Keratinocyte (primary cell): ENCODE results near the gene LIN7A. TPM values are rescaled to one million over a fixed set of nuclear protein-coding genes. Genes with fewer than 3 reads are reported as not detected.

Experiments used
- DNase-seq: peaks from one replicate; pipeline ENCODE4 v3.0.0-alpha.2; 2011; ENCODE audit warnings: low read depth, missing footprints, low spot score
- FAIRE-seq: peaks from 2 replicates; lab custom pipeline; 2011; peaks lifted over from hg19 to GRCh38; lab: Jason Lieb, UNC
- H2AFZ ChIP-seq: 2 replicates; pipeline ENCODE4 v1.6.0; 2012; ENCODE audit warnings: low read length, control low read depth, inconsistent platforms; ENCODE audit not compliant: control insufficient read depth
- H3K27ac ChIP-seq: 2 replicates; pipeline ENCODE4 v1.5.1; 2011; ENCODE audit warnings: low read length; ENCODE audit not compliant: control insufficient read depth, insufficient read depth
- H3K27me3 ChIP-seq: 3 replicates; pipeline ENCODE4 v1.6.0; 2011; ENCODE audit warnings: low read length; ENCODE audit not compliant: control insufficient read depth, insufficient read depth; ENCODE audit errors: extremely low read depth
- H3K36me3 ChIP-seq, 2 experiments: 2 replicates in 1 of 2; 3 replicates in 1 of 2; pipeline ENCODE4 v1.5.1; 2011; ENCODE audit warnings: low read length in 2 of 2, mild to moderate bottlenecking in 1 of 2; ENCODE audit not compliant: control insufficient read depth in 2 of 2, insufficient read depth in 2 of 2; ENCODE audit errors: extremely low read depth in 1 of 2
- H3K4me1 ChIP-seq: 3 replicates; pipeline ENCODE4 v1.5.1; 2011; ENCODE audit warnings: low read length; ENCODE audit not compliant: control insufficient read depth, insufficient read depth; ENCODE audit errors: extremely low read depth
- H3K4me2 ChIP-seq: 3 replicates; pipeline ENCODE4 v1.6.0; 2011; ENCODE audit warnings: low read depth, low read length; ENCODE audit not compliant: control insufficient read depth, insufficient read depth; ENCODE audit errors: extremely low read depth
- H3K4me3 ChIP-seq, 3 experiments: fragments of 200-600 bp in 1 of 3; sonication (generic) in 1 of 3; 2 replicates in 2 of 3; 3 replicates in 1 of 3; pipeline ENCODE4 v1.5.1; 2011 to 2016; ENCODE audit warnings: low read length in 3 of 3, mild to moderate bottlenecking in 3 of 3, control low read depth in 2 of 3, inconsistent platforms in 1 of 3, low read depth in 1 of 3, mixed read lengths in 1 of 3, mixed run types in 1 of 3, moderate library complexity in 1 of 3; ENCODE audit not compliant: control insufficient read depth in 2 of 3, insufficient read depth in 2 of 3; ENCODE audit errors: extremely low read depth in 1 of 3
- H3K79me2 ChIP-seq: 2 replicates; pipeline ENCODE4 v1.6.0; 2012; ENCODE audit warnings: low read length; ENCODE audit not compliant: control insufficient read depth, insufficient read depth
- H3K9ac ChIP-seq: 3 replicates; pipeline ENCODE4 v1.6.0; 2011; ENCODE audit warnings: low read length; ENCODE audit not compliant: control insufficient read depth, insufficient read depth; ENCODE audit errors: extremely low read depth
- H3K9me1 ChIP-seq: 3 replicates; pipeline ENCODE4 v1.6.0; 2011; ENCODE audit warnings: low read length; ENCODE audit not compliant: control insufficient read depth, insufficient read depth; ENCODE audit errors: extremely low read depth
- H3K9me3 ChIP-seq: 2 replicates; pipeline ENCODE4 v1.5.1; 2012; ENCODE audit warnings: low read depth, low read length; ENCODE audit not compliant: control insufficient read depth
- H4K20me1 ChIP-seq: 3 replicates; pipeline ENCODE4 v1.6.0; 2011; ENCODE audit warnings: low read length; ENCODE audit not compliant: control insufficient read depth, insufficient read depth; ENCODE audit errors: extremely low read depth
- EZH2 ChIP-seq: IDR thresholded peaks from one replicate; pipeline ENCODE4 v1.6.1; 2012; ENCODE audit warnings: inconsistent platforms, mild to moderate bottlenecking, low read length, moderate library complexity
- dilution Hi-C: fragments of 300-500 bp; cut with MboI; formaldehyde crosslinking; loops from one replicate; pipeline ENCODE4 v1.7.0; 2020; ENCODE audit warnings: low sequenced_read_pairs; ENCODE audit not compliant: extremely low pct_ligation_motif_present
- polyA plus RNA-seq, 5 experiments: library from polyadenylated mRNA; depleted of rRNA in 3 of 5; stranded (reverse) in 3 of 5; stranded (forward) in 1 of 5; unstranded in 1 of 5; fragments of >200 nt; gene quantifications; 1 replicate in 1 of 5; 2 replicates in 3 of 5; 3 replicates in 1 of 5; pipeline versions ENCODE4 v1.2.1 to v1.2.3, GENCODE V29; 2011 to 2012; ENCODE audit warnings: missing spikeins in 2 of 5, low read depth in 1 of 5, low replicate concordance in 1 of 5
- TF ChIP-seq, protein P1 (sequence below), 3 experiments: IDR thresholded peaks in 1 of 3; conservative IDR thresholded peaks in 1 of 3; optimal IDR thresholded peaks in 1 of 3; 2 replicates in 2 of 3; 3 replicates in 1 of 3; pipeline versions ENCODE3 to v1.5.1; 2011; ENCODE audit warnings: low read length in 3 of 3, mild to moderate bottlenecking in 3 of 3, moderate library complexity in 2 of 3, control low read depth in 1 of 3, inconsistent platforms in 1 of 3; ENCODE audit not compliant: insufficient read depth in 2 of 3; ENCODE audit errors: extremely low read depth in 1 of 3

LIN7A gene
- polyA plus RNA-seq, 1 donor (not counting 4 experiments of a cell fraction or from before 2014, with no cell fraction given): not detected

DNA sequence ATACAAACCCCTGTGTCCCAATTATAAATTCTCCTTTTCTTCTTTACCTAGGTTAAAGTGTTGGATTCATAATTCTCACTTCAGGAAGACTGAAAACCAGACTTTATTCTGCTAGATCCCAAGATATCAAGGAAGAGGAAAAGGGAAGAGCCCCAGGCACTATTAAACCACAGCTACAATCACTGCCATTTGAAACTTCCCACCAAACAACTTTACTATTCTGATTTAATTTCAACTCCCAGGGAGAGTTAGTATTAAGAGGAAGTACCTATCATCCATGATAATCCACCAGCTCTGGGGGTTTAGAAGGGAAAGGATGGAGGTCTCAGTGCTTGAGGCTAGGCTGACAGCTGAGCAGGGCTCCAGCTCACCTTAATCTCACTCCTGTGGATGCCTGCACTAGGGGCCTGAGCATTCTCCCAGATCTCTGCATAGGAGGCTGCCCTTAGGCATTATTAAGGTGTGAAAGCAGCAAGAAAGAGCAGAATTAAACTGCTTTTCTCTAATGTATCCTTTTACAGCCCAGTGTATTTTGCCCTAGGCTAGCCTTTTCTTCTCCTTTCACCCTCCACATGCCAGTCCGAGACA lies 168.1 kb downstream of the LIN7A start:
- Histone ChIP-seq H3K9me1 (no peaks in the 10 kb centered on the region), H4K20me1 (no peaks in the 10 kb centered on the region), H3K27me3 (no peaks in the 10 kb centered on the region), H3K79me2 (no peaks in the 10 kb centered on the region), H3K9ac (no peak overlapping the region), H3K4me2 (no peak overlapping the region), H3K4me1 (no peaks in the 10 kb centered on the region), H3K36me3 (no peaks in the 10 kb centered on the region), H3K4me3 (no peak overlapping the region), H3K9me3 (no peaks in the 10 kb centered on the region), H3K27ac (no peak overlapping the region), H2AFZ (no peak overlapping the region)
- TF ChIP-seq EZH2: no peak
- TF ChIP-seq, protein P1, sequence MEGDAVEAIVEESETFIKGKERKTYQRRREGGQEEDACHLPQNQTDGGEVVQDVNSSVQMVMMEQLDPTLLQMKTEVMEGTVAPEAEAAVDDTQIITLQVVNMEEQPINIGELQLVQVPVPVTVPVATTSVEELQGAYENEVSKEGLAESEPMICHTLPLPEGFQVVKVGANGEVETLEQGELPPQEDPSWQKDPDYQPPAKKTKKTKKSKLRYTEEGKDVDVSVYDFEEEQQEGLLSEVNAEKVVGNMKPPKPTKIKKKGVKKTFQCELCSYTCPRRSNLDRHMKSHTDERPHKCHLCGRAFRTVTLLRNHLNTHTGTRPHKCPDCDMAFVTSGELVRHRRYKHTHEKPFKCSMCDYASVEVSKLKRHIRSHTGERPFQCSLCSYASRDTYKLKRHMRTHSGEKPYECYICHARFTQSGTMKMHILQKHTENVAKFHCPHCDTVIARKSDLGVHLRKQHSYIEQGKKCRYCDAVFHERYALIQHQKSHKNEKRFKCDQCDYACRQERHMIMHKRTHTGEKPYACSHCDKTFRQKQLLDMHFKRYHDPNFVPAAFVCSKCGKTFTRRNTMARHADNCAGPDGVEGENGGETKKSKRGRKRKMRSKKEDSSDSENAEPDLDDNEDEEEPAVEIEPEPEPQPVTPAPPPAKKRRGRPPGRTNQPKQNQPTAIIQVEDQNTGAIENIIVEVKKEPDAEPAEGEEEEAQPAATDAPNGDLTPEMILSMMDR (optimal IDR thresholded peaks at IDR 0.05 in 1 of 3, IDR thresholded peaks at IDR 0.05 in 1 of 3, conservative IDR thresholded peaks at IDR 0.05 in 1 of 3; ENCODE audit: extremely low read depth in 1 of 3, insufficient read depth in 2 of 3, low read length in 3 of 3): no peak
- dilution Hi-C loops: no loop called here
- DNase-seq (no peak), FAIRE-seq (no peak)

DNA sequence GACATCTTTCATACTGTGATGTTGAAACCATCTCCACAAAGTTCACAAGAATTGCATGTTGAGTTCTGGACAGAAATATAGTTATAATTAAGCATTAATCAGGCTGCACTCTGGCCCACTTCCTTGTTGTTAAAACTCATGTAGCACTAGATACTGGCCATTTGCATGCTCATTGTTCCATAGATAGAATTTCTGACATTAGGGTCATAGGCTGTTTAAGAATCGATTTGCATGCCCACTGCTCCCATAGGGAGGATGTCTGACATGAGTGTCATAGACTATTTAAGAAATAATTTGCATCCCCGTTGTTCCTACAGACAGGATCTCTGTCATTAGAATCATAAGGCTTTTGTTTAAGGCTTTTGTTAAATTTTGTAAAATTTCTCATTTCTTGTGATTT lies 170.8 kb downstream of the LIN7A start:
- Histone ChIP-seq H3K27me3 (no peaks in the 10 kb centered on the region), H3K9ac (no peak overlapping the region), H3K9me3 (no peaks in the 10 kb centered on the region), H3K4me2 (no peak overlapping the region), H3K4me1 (no peaks in the 10 kb centered on the region), H3K27ac (no peak overlapping the region), H2AFZ (no peak overlapping the region), H3K4me3 (no peak overlapping the region), H4K20me1 (no peaks in the 10 kb centered on the region), H3K79me2 (no peaks in the 10 kb centered on the region), H3K9me1 (no peaks in the 10 kb centered on the region), H3K36me3 (no peaks in the 10 kb centered on the region)
- dilution Hi-C loops: no loop called here
- TF ChIP-seq, protein P1 (optimal IDR thresholded peaks at IDR 0.05 in 1 of 3, IDR thresholded peaks at IDR 0.05 in 1 of 3, conservative IDR thresholded peaks at IDR 0.05 in 1 of 3; ENCODE audit: extremely low read depth in 1 of 3, insufficient read depth in 2 of 3, low read length in 3 of 3): no peak
- TF ChIP-seq EZH2: no peak
- DNase-seq: no peak
- no peak for FAIRE-seq
